Panc1 (cell line): ENCODE measurements around the gene RSPH3. TPM values are rescaled to one million over a fixed set of nuclear protein-coding genes. Genes with fewer than 3 reads are reported as not detected.

Experiments used
- ATAC-seq: fragments of 200-7000 bp; cut with Tn5 transposase; 2 replicates; pipeline ENCODE4 v1.9.1; 2020; ENCODE audit warnings: mild to moderate bottlenecking, moderate library complexity
- BruUV-seq: library from RNA; stranded (reverse); fragments of 400-500 nt; replicated peaks from 2 replicates; lab custom pipeline; 2021; lab: Mats Ljungman, UMichigan
- CTCF ChIA-PET: fragments of 300-600 bp; sonication (Branson Sonifier 250); formaldehyde crosslinking; loops from one replicate; lab custom pipeline; 2022; ENCODE audit warnings: antibody characterized with exemption; lab: Charles Lee
- POLR2A ChIA-PET: fragments of 300-600 bp; sonication (Branson Sonifier 250); formaldehyde crosslinking; loops from one replicate; lab custom pipeline; 2022; ENCODE audit warnings: antibody characterized with exemption; lab: Charles Lee
- DNase-seq: peaks from one replicate; pipeline ENCODE4 v3.0.0-alpha.2; 2010; ENCODE audit warnings: low read depth, low spot score
- H3K27ac ChIP-seq: 2 replicates; pipeline ENCODE4 v1.5.1; 2011; ENCODE audit warnings: mild to moderate bottlenecking, low read length, inconsistent platforms
- H3K27me3 ChIP-seq: fragments of 200-500 bp; sonication (Bioruptor generic); 2 replicates; pipeline ENCODE4 v1.6.0; 2014; ENCODE audit warnings: low read length, inconsistent platforms; ENCODE audit not compliant: control insufficient read depth, insufficient read depth
- H3K36me3 ChIP-seq: fragments of 200-500 bp; sonication (Bioruptor generic); 2 replicates; pipeline ENCODE4 v1.5.1; 2014; ENCODE audit warnings: inconsistent platforms, mild to moderate bottlenecking, low read length, moderate library complexity; ENCODE audit not compliant: control insufficient read depth, insufficient read depth
- H3K4me1 ChIP-seq: 2 replicates; pipeline ENCODE4 v1.5.1; 2011; ENCODE audit warnings: inconsistent platforms, mild to moderate bottlenecking, low read length, moderate library complexity; ENCODE audit not compliant: control insufficient read depth, insufficient read depth
- H3K4me3 ChIP-seq, 2 experiments: 2 replicates each; pipeline ENCODE4 v1.5.1; 2011 to 2012; ENCODE audit warnings: low read depth in 2 of 2, low read length in 2 of 2, mild to moderate bottlenecking in 2 of 2, inconsistent platforms in 1 of 2, moderate library complexity in 1 of 2
- H3K9me3 ChIP-seq: fragments of 200-500 bp; sonication (Bioruptor generic); 2 replicates; pipeline ENCODE4 v1.5.1; 2014; ENCODE audit warnings: low read depth, mild to moderate bottlenecking, inconsistent platforms, low read length, moderate library complexity; ENCODE audit not compliant: control insufficient read depth, insufficient read depth
- CTCF ChIP-seq: fragments of 450-650 bp; IDR thresholded peaks from 2 replicates; pipeline ENCODE4 v1.5.1; 2017; ENCODE audit warnings: mild to moderate bottlenecking
- POLR2AphosphoS5 ChIP-seq: IDR thresholded peaks from 2 replicates; pipeline ENCODE4 v1.6.1; 2012; ENCODE audit warnings: mild to moderate bottlenecking, low read depth, low read length, moderate library complexity
- SIN3A ChIP-seq: IDR thresholded peaks from 2 replicates; pipeline ENCODE4 v1.6.1; 2012; ENCODE audit warnings: low read depth, mild to moderate bottlenecking, low read length, moderate library complexity, borderline replicate concordance; ENCODE audit not compliant: insufficient read depth
- TCF7L2 ChIP-seq: IDR thresholded peaks from 2 replicates; pipeline ENCODE4 v1.6.1; 2011; ENCODE audit warnings: mild to moderate bottlenecking, low read depth, low read length, inconsistent platforms
- in situ Hi-C: cut with HindIII; loops from 2 replicates; pipeline ENCODE4 v1.10.0; 2016; ENCODE audit warnings: low sequenced_read_pairs, low pct_unique_long_range_greater_than_20kb
- intact Hi-C: fragments of 100-400 bp; cut with micrococcal nuclease; formaldehyde crosslinking; loops from one replicate; pipeline ENCODE4 v1.10.0; 2022; ENCODE audit not compliant: unreplicated experiment
- total RNA-seq: library from RNA; stranded (reverse); gene quantifications from one replicate; pipeline ENCODE4 v1.2.1, GENCODE V29; 2021; ENCODE audit not compliant: unreplicated experiment
- TF ChIP-seq, protein P1 (sequence below), 2 experiments: IDR thresholded peaks; 2 replicates each; pipeline ENCODE4 v1.6.1; 2011 to 2012; ENCODE audit warnings: low read depth in 2 of 2, control low read depth in 1 of 2, low read length in 1 of 2, mild to moderate bottlenecking in 1 of 2, moderate library complexity in 1 of 2; ENCODE audit not compliant: insufficient read depth in 1 of 2

RSPH3 gene
- total RNA-seq, 1 experiment from 2014 or later = 8.1 TPM

DNA sequence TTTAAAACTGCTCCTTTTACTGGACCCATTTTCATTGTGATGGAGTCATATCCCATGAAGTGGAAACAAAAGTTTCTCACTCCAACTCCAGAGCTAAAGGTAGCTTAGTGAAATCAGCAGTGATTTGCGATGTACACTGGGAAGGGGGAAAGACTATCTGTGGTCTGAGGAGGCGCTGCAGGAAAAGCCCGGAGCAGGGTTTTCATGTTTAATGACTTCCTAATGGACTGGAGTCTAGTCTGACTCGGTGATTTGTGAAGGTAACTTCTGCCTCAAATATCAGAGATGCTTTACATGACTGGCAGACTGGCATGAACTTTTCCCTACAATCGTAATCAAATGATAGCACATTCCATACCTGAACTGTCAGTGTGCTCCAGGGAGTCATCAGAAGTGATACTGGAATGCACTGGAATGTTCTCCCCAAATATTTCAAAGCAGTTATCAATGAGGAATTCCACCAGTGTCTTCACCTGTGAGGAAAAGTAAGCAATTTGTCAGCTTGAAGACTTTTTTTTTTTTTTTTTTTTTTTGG, 37.8 kb upstream of the RSPH3 start:
- ChIA-PET POLR2A (no interaction called here), CTCF (interaction anchor here (0.7 kb wide), 1 partner anchor 333 kb away, joined by 4 read pairs; no protein-coding TSS in a partner anchor)
- ATAC-seq (no peak), DNase-seq (no peak)
- Histone ChIP-seq H3K27me3 (peaks cover 6% of the 10 kb centered on the region; the same call in 1 of the 2 replicates), H3K27ac (no peak overlapping the region), H3K9me3 (no peaks in the 10 kb centered on the region), H3K4me3 (no peak overlapping the region), H3K36me3 (no peaks in the 10 kb centered on the region), H3K4me1 (no peaks in the 10 kb centered on the region)
- intact Hi-C loops = no loop called here
- no peak for TF ChIP-seq POLR2AphosphoS5
- no TSS peak for BruUV-seq
- in situ Hi-C loops = no loop called here

GRCh38 chr6:159036673-159037072, 36.7 kb upstream of the RSPH3 start:
- intact Hi-C loops = no loop called here
- BruUV-seq = no TSS peak
- ChIA-PET CTCF (no interaction called here), POLR2A (interaction anchor here (0.6 kb wide), 2 partner anchors 83 to 847 kb away, joined by 3 read pairs; no protein-coding TSS in a partner anchor)
- in situ Hi-C loops = no loop called here
- no peaks in the 10 kb centered on the region for H3K9me3 ChIP-seq
- no peak overlapping the region for H3K4me3 ChIP-seq
- peaks cover 7% of the 10 kb centered on the region; the same call in 1 of the 2 replicates for H3K27me3 ChIP-seq
- H3K4me1 ChIP-seq = no peaks in the 10 kb centered on the region
- DNase-seq (no peak), ATAC-seq (no peak)
- TF ChIP-seq CTCF = no peak
- no peak for TF ChIP-seq SIN3A
- TF ChIP-seq, protein P1, sequence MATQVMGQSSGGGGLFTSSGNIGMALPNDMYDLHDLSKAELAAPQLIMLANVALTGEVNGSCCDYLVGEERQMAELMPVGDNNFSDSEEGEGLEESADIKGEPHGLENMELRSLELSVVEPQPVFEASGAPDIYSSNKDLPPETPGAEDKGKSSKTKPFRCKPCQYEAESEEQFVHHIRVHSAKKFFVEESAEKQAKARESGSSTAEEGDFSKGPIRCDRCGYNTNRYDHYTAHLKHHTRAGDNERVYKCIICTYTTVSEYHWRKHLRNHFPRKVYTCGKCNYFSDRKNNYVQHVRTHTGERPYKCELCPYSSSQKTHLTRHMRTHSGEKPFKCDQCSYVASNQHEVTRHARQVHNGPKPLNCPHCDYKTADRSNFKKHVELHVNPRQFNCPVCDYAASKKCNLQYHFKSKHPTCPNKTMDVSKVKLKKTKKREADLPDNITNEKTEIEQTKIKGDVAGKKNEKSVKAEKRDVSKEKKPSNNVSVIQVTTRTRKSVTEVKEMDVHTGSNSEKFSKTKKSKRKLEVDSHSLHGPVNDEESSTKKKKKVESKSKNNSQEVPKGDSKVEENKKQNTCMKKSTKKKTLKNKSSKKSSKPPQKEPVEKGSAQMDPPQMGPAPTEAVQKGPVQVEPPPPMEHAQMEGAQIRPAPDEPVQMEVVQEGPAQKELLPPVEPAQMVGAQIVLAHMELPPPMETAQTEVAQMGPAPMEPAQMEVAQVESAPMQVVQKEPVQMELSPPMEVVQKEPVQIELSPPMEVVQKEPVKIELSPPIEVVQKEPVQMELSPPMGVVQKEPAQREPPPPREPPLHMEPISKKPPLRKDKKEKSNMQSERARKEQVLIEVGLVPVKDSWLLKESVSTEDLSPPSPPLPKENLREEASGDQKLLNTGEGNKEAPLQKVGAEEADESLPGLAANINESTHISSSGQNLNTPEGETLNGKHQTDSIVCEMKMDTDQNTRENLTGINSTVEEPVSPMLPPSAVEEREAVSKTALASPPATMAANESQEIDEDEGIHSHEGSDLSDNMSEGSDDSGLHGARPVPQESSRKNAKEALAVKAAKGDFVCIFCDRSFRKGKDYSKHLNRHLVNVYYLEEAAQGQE (IDR thresholded peaks at IDR 0.05; ENCODE audit: insufficient read depth in 1 of 2, low read depth in 2 of 2, low read length in 1 of 2) = no peak
- no peak for TF ChIP-seq TCF7L2
- TF ChIP-seq POLR2AphosphoS5 = no peak
- no peak overlapping the region for H3K27ac ChIP-seq
- no peaks in the 10 kb centered on the region for H3K36me3 ChIP-seq

- no TSS peak for BruUV-seq
- CTCF ChIA-PET = no interaction called here
- peaks cover 7% of the 10 kb centered on the region; the same call in 1 of the 2 replicates for H3K27me3 ChIP-seq
- H3K27ac ChIP-seq = no peak overlapping the region
- TF ChIP-seq SIN3A = no peak
- TF ChIP-seq, protein P1 (IDR thresholded peaks at IDR 0.05; ENCODE audit: insufficient read depth in 1 of 2, low read depth in 2 of 2, low read length in 1 of 2) = no peak
- no peak for TF ChIP-seq POLR2AphosphoS5
- TF ChIP-seq CTCF = no peak
- no peak for TF ChIP-seq TCF7L2
- DNase-seq = no peak
- no peak for ATAC-seq
- in situ Hi-C loops = no loop called here
- no peak overlapping the region for H3K4me3 ChIP-seq
- no peaks in the 10 kb centered on the region for H3K4me1 ChIP-seq
- intact Hi-C loops = no loop called here
- POLR2A ChIA-PET = no interaction called here
- no peaks in the 10 kb centered on the region for H3K9me3 ChIP-seq
- H3K36me3 ChIP-seq = no peaks in the 10 kb centered on the region
Measured at GRCh38 chr6:159035891-159036290, 35.9 kb upstream of the RSPH3 start.
